Neuronal stem cell (in vitro differentiated cells): ENCODE data around the gene DLG2.

Experiments
- DNase-seq: peaks from one replicate; pipeline ENCODE4 v3.0.0-alpha.2; 2013; ENCODE audit warnings: low spot score
- H2AFZ ChIP-seq: one replicate; pipeline ENCODE4 v1.6.1; 2013; ENCODE audit warnings: mild to moderate bottlenecking, low read length, inconsistent platforms
- H2AK5ac ChIP-seq: 2 replicates; pipeline ENCODE4 v1.6.1; 2013; ENCODE audit warnings: low read depth, mild to moderate bottlenecking, inconsistent platforms, low read length, moderate library complexity, mixed read lengths
- H2BK120ac ChIP-seq: 2 replicates; pipeline ENCODE4 v1.6.1; 2013; ENCODE audit warnings: low read depth, mild to moderate bottlenecking, inconsistent platforms, low read length, moderate library complexity, mixed read lengths
- H2BK12ac ChIP-seq: one replicate; pipeline ENCODE4 v1.6.1; 2013; ENCODE audit warnings: low read length, inconsistent platforms
- H2BK15ac ChIP-seq: 2 replicates; pipeline ENCODE4 v1.6.1; 2013; ENCODE audit warnings: mild to moderate bottlenecking, low read length, inconsistent platforms, mixed read lengths
- H2BK5ac ChIP-seq: one replicate; pipeline ENCODE4 v1.6.1; 2013; ENCODE audit warnings: inconsistent platforms, mild to moderate bottlenecking, low read length, moderate library complexity
- H3K14ac ChIP-seq: one replicate; pipeline ENCODE4 v1.6.1; 2013; ENCODE audit warnings: low read length, inconsistent platforms
- H3K18ac ChIP-seq: 2 replicates; pipeline ENCODE4 v1.6.1; 2013; ENCODE audit warnings: low read length, inconsistent platforms
- H3K23ac ChIP-seq: 2 replicates; pipeline ENCODE4 v1.6.1; 2013; ENCODE audit warnings: low read depth, mild to moderate bottlenecking, mixed read lengths, low read length, inconsistent platforms; ENCODE audit not compliant: poor library complexity
- H3K27ac ChIP-seq: replicated peaks from 3 replicates; pipeline ENCODE4 v1.5.1; 2013; ENCODE audit warnings: low read length, inconsistent platforms
- H3K27me3 ChIP-seq, 3 experiments: 2 replicates each; pipeline ENCODE4 v1.6.1; 2013; ENCODE audit warnings: low read length in 3 of 3, mild to moderate bottlenecking in 2 of 3, inconsistent platforms in 1 of 3, low read depth in 1 of 3, mixed read lengths in 1 of 3, moderate library complexity in 1 of 3; ENCODE audit not compliant: control insufficient read depth in 3 of 3, insufficient read depth in 3 of 3
- H3K36me3 ChIP-seq, 2 donors: replicated peaks in 1 of 2; 2 replicates each; pipeline ENCODE4 v1.6.1; 2013; ENCODE audit warnings: low read length in 2 of 2; ENCODE audit not compliant: control insufficient read depth in 2 of 2, insufficient read depth in 2 of 2
- H3K4ac ChIP-seq: 2 replicates; pipeline ENCODE4 v1.6.1; 2013; ENCODE audit warnings: inconsistent platforms, mild to moderate bottlenecking, low read length, moderate library complexity
- H3K4me1 ChIP-seq, 2 donors: 1 replicate in 1 of 2; 2 replicates in 1 of 2; pipeline ENCODE4 v1.6.1; 2013; ENCODE audit warnings: low read length in 2 of 2, low read depth in 1 of 2; ENCODE audit not compliant: control insufficient read depth in 2 of 2, insufficient read depth in 1 of 2
- H3K4me2 ChIP-seq: one replicate; pipeline ENCODE4 v1.6.1; 2013; ENCODE audit warnings: mild to moderate bottlenecking, low read length, inconsistent platforms; ENCODE audit not compliant: insufficient read depth, poor library complexity, severe bottlenecking
- H3K4me3 ChIP-seq, 2 donors: 2 replicates each; pipeline ENCODE4 v1.5.1; 2013; ENCODE audit warnings: low read length in 2 of 2, mild to moderate bottlenecking in 2 of 2, inconsistent platforms in 1 of 2, moderate library complexity in 1 of 2
- H3K79me1 ChIP-seq: one replicate; pipeline ENCODE4 v1.6.1; 2013; ENCODE audit warnings: low read depth, mild to moderate bottlenecking, inconsistent platforms, low read length, moderate library complexity
- H3K9ac ChIP-seq: one replicate; pipeline ENCODE4 v1.6.1; 2013; ENCODE audit warnings: mild to moderate bottlenecking, low read depth, low read length, inconsistent platforms; ENCODE audit not compliant: poor library complexity
- H3K9me3 ChIP-seq, 2 donors: replicated peaks in 1 of 2; 2 replicates each; pipeline versions ENCODE3 to v1.6.1; 2013; ENCODE audit warnings: low read length in 2 of 2, mild to moderate bottlenecking in 2 of 2, inconsistent platforms in 1 of 2, low read depth in 1 of 2, mixed read lengths in 1 of 2, moderate library complexity in 1 of 2; ENCODE audit not compliant: control insufficient read depth in 2 of 2, insufficient read depth in 1 of 2
- H4K8ac ChIP-seq: one replicate; pipeline ENCODE4 v1.6.1; 2013; ENCODE audit warnings: low read depth, mild to moderate bottlenecking, inconsistent platforms, low read length, moderate library complexity
- H4K91ac ChIP-seq: one replicate; pipeline ENCODE4 v1.6.1; 2013; ENCODE audit warnings: low read length, low read depth, mild to moderate bottlenecking, inconsistent platforms; ENCODE audit not compliant: poor library complexity
- WGBS, 2 donors: extraction: QIAGEN DNeasy Blood & Tissue Kit; methylation state at CpG; one replicate each; pipeline ENCODE4 v1.1.7; 2013; ENCODE audit warnings: missing lambda C conversion rate in 2 of 2, mixed read lengths in 1 of 2; ENCODE audit not compliant: insufficient read length in 2 of 2, insufficient replicate concordance in 1 of 2; ENCODE audit errors: extremely low coverage in 2 of 2; 5-methylcytosine and 5-hydroxymethylcytosine counted together

The DLG2 gene

DNA sequence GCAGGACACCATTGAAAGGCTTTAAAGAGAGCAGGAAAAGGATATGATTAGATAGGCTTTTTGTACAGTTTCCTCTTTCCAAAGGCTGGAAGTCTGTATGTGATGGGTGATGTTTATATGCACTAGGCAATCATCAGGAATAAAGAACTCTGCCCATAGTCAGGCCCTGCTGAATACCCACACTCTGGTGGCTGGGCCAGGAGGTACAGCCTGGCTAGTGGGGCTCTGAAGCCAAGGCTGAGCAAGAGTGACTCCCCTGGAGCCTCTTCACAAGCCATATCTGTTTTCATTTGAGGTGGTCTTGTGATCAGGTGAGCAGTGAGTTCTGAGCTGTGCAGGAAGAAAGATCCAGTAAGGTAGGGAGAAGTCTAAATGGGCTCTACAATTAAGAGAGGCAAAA lies 1801.1 kb downstream of the DLG2 start:
- Histone ChIP-seq H3K79me1 (no peaks in the 10 kb centered on the region), H3K4ac (no peak overlapping the region), H3K4me1 (peaks cover 0 to 3% of the 10 kb centered on the region in 2 donors), H3K18ac (no peak overlapping the region), H4K91ac (peak overlapping the region; percentile 41), H3K36me3 (no peaks in the 10 kb centered on the region), H2AFZ (peak overlapping the region; percentile 14), H4K8ac (no peak overlapping the region), H3K23ac (no peak overlapping the region), H3K9me3 (no peaks in the 10 kb centered on the region), H2BK15ac (no peak overlapping the region), H2AK5ac (no peak overlapping the region), H3K4me3 (no peak overlapping the region), H3K4me2 (no peak overlapping the region), H2BK5ac (no peak overlapping the region), H2BK12ac (no peak overlapping the region), H3K27me3 (no peaks in the 10 kb centered on the region), H3K14ac (no peak overlapping the region), H3K9ac (no peak overlapping the region), H2BK120ac (no peak overlapping the region), H3K27ac (no peak overlapping the region)
- no peak for DNase-seq

DNA sequence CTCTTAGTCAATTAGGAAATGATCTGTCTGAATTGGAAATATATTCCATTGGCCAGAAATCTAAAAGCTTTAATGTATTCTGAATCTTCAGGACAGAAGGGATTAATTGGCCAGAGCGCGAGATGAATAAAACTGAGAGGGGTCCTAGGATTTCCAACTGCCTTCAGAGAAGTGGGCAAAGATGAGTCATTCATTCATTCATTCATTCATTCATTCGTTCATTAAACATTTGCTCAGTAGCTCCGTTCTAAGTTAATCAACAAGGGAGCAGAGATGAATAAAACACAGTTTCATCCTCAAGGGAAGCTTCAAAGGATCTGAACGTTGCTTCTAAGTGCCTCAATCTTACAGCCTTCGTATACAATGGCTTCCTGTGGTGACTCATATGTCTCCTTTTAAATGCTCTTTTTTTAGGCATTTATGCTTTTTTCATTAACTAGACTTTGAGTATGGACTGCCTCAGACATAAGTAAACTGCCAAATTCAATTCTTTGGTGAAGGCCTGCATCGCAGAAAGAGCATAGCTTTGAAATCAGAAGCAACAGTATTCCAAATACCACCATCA lies 1803.6 kb downstream of the DLG2 start:
- Histone ChIP-seq H3K79me1 (no peaks in the 10 kb centered on the region), H2BK15ac (no peak overlapping the region), H3K23ac (no peak overlapping the region), H3K4ac (no peak overlapping the region), H2BK120ac (no peak overlapping the region), H2AFZ (no peak overlapping the region), H3K4me1 (peaks cover 0 to 3% of the 10 kb centered on the region in 2 donors), H3K18ac (no peak overlapping the region), H3K27me3 (no peaks in the 10 kb centered on the region), H4K8ac (no peak overlapping the region), H3K4me2 (no peak overlapping the region), H4K91ac (no peak overlapping the region), H3K36me3 (no peaks in the 10 kb centered on the region), H3K9ac (no peak overlapping the region), H2BK5ac (no peak overlapping the region), H2BK12ac (no peak overlapping the region), H3K14ac (no peak overlapping the region), H3K4me3 (no peak overlapping the region), H2AK5ac (no peak overlapping the region), H3K27ac (no peak overlapping the region), H3K9me3 (no peaks in the 10 kb centered on the region)
- no CpG with 5 or more reads among the region's 7 CpGs for WGBS, 2 donors
- DNase-seq = no peak

DNA sequence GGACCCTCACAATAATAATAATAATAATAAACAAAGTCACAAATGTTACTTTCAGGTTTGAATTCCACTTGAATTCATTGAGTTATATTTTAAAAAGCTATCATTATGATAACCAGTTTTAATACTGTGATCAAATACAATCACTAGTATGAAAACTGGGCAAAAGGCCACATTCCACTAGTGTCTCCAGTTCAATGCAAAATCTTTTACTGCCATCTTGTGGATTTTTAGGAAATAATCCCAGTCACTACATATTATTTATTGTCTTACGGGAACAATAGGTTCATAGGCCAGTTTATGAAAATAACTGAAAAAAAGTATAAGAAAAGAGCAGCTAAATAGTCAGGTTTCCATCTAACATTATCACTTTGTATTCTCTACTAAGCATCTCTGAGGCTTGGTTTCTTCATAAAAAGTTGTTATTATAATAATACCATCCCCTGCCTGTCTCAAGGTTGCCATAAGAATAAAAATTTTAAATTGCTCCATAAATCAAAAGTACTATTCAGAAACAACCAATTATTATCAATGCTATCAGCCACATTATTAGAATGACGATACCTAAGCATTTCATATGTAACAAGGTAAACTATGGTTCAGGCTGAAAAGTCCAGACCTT lies 1807.1 kb downstream of the DLG2 start:
- no peak overlapping the region for H3K14ac ChIP-seq
- H3K18ac ChIP-seq = no peak overlapping the region
- no peak overlapping the region for H3K27ac ChIP-seq
- no peak overlapping the region for H4K91ac ChIP-seq
- H2BK120ac ChIP-seq = no peak overlapping the region
- peak; percentile 18 for DNase-seq
- H2BK15ac ChIP-seq = no peak overlapping the region
- H3K9ac ChIP-seq = no peak overlapping the region
- H3K27me3 ChIP-seq = peaks cover 0 to 4% (median 0%) of the 10 kb centered on the region in 3 experiments
- no peak overlapping the region for H3K4ac ChIP-seq
- no CpG with 5 or more reads among the region's 2 CpGs for WGBS, 2 donors
- no peak overlapping the region for H4K8ac ChIP-seq
- no peaks in the 10 kb centered on the region for H3K79me1 ChIP-seq
- H3K4me3 ChIP-seq = no peak overlapping the region
- no peak overlapping the region for H2BK12ac ChIP-seq
- H3K4me2 ChIP-seq = no peak overlapping the region
- H3K9me3 ChIP-seq = no peaks in the 10 kb centered on the region
- no peak overlapping the region for H3K23ac ChIP-seq
- no peak overlapping the region for H2AK5ac ChIP-seq
- no peak overlapping the region for H2BK5ac ChIP-seq
- H2AFZ ChIP-seq = no peak overlapping the region
- H3K36me3 ChIP-seq = no peaks in the 10 kb centered on the region
- peaks cover 0 to 3% of the 10 kb centered on the region in 2 donors for H3K4me1 ChIP-seq

DNA sequence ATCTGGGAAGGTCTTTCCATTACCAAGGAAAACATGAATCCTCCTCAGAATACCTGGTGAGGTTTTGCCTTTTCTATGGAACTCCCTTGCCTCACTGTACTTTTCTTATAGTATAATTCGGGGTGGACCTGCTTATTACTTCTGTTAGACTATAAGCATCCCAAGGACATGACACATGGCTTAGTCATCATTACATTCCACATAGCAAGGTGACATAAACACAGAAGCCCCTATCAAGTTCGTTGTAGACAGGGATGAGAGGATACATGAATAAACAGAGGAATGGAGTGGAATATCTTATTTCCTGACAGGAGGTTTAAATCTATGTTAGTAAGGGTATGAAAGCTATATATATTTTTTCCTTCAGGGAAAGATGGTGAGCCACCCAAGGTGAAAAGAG lies 1808.8 kb downstream of the DLG2 start:
- Histone ChIP-seq H4K91ac (no peak overlapping the region), H2BK5ac (no peak overlapping the region), H3K14ac (no peak overlapping the region), H2BK15ac (no peak overlapping the region), H2BK12ac (no peak overlapping the region), H3K9ac (no peak overlapping the region), H3K27ac (no peak overlapping the region), H3K27me3 (peaks cover 0 to 4% (median 0%) of the 10 kb centered on the region in 3 experiments), H3K4me1 (no peaks in the 10 kb centered on the region), H3K18ac (no peak overlapping the region), H3K4me3 (no peak overlapping the region), H3K23ac (no peak overlapping the region), H3K79me1 (no peaks in the 10 kb centered on the region), H3K4ac (no peak overlapping the region), H3K36me3 (no peaks in the 10 kb centered on the region), H4K8ac (no peak overlapping the region), H3K4me2 (no peak overlapping the region), H3K9me3 (no peaks in the 10 kb centered on the region), H2AK5ac (no peak overlapping the region), H2AFZ (no peak overlapping the region), H2BK120ac (no peak overlapping the region)
- WGBS, 2 donors = no CpG with 5 or more reads among the region's 2 CpGs
- no peak for DNase-seq
